ENCODE data around the gene KIAA0930. TPM values are rescaled to one million over a fixed set of nuclear protein-coding genes. Genes with fewer than 3 reads are reported as not detected.

Gene KIAA0930
- total RNA-seq, 2 donors from 2014 or later: 29.1 to 55.1 TPM

GRCh38 chr22:45238957-45239680 is 1.6 kb downstream of the KIAA0930 start:
- TF ChIP-seq POLR2AphosphoS5 (IDR thresholded peaks at IDR 0.05) (no peak), POLR2A (IDR thresholded peaks at IDR 0.05) (no peak), CTCF (IDR thresholded peaks at IDR 0.05) (no peak)
- no peak overlapping the region for H3K27ac ChIP-seq
- 59% methylated on average over 6 of the region's 6 CpGs for WGBS
- intact Hi-C loops (cut with DNase I): no loop called here
- no peaks in the 10 kb centered on the region for H3K36me3 ChIP-seq
- DNase-seq (ENCODE audit: low spot score): no peak
- H3K27me3 ChIP-seq (replicated peaks; ENCODE audit: insufficient read depth): no peaks in the 10 kb centered on the region
- H3K4me1 ChIP-seq (replicated peaks): peaks cover 12% of the 10 kb centered on the region
- H3K9me3 ChIP-seq: no peaks in the 10 kb centered on the region
- H3K4me3 ChIP-seq: no peak overlapping the region

- Histone ChIP-seq H3K4me3 (no peak overlapping the region), H3K27me3 (replicated peaks; ENCODE audit: insufficient read depth) (no peaks in the 10 kb centered on the region), H3K9me3 (no peaks in the 10 kb centered on the region), H3K4me1 (replicated peaks) (peaks cover 12% of the 10 kb centered on the region), H3K27ac (no peak overlapping the region), H3K36me3 (no peaks in the 10 kb centered on the region)
- TF ChIP-seq POLR2AphosphoS5 (IDR thresholded peaks at IDR 0.05) (no peak), CTCF (IDR thresholded peaks at IDR 0.05) (no peak), POLR2A (IDR thresholded peaks at IDR 0.05) (no peak)
- intact Hi-C loops (cut with DNase I): no loop called here
- 89% methylated on average over 18 of the region's 18 CpGs for WGBS
- DNase-seq (ENCODE audit: low spot score): no peak
These were observed 2.4 kb downstream of the KIAA0930 start for GRCh38 chr22:45238076-45238956.

- Histone ChIP-seq H3K9me3 (no peaks in the 10 kb centered on the region), H3K27me3 (replicated peaks; ENCODE audit: insufficient read depth) (no peaks in the 10 kb centered on the region), H3K36me3 (no peaks in the 10 kb centered on the region), H3K4me3 (no peak overlapping the region), H3K4me1 (replicated peaks) (peaks cover 6% of the 10 kb centered on the region), H3K27ac (no peak overlapping the region)
- WGBS: 87% methylated on average over 15 of the region's 15 CpGs
- no peak for DNase-seq (ENCODE audit: low spot score)
- intact Hi-C loops (cut with DNase I): no loop called here
- TF ChIP-seq CTCF (IDR thresholded peaks at IDR 0.05) (no peak), POLR2A (IDR thresholded peaks at IDR 0.05) (no peak), POLR2AphosphoS5 (IDR thresholded peaks at IDR 0.05) (no peak)
These were observed 3.4 kb downstream of the KIAA0930 start for GRCh38 chr22:45237065-45237990.

GRCh38 chr22:45235851-45236342 is 4.8 kb downstream of the KIAA0930 start:
- no peak for TF ChIP-seq CTCF (IDR thresholded peaks at IDR 0.05)
- no peak for TF ChIP-seq POLR2AphosphoS5 (IDR thresholded peaks at IDR 0.05)
- TF ChIP-seq POLR2A (IDR thresholded peaks at IDR 0.05): no peak
- H3K36me3 ChIP-seq: no peaks in the 10 kb centered on the region
- no peak for DNase-seq (ENCODE audit: low spot score)
- no peak overlapping the region for H3K27ac ChIP-seq
- peaks cover 6% of the 10 kb centered on the region for H3K4me1 ChIP-seq (replicated peaks)
- H3K9me3 ChIP-seq: no peaks in the 10 kb centered on the region
- no peak overlapping the region for H3K4me3 ChIP-seq
- 85% methylated on average over 17 of the region's 20 CpGs for WGBS
- H3K27me3 ChIP-seq (replicated peaks; ENCODE audit: insufficient read depth): no peaks in the 10 kb centered on the region
- intact Hi-C loops (cut with DNase I): no loop called here
